ENCODE measurements around the gene OSBPL9. TPM values are rescaled to one million over a fixed set of nuclear protein-coding genes. Genes with fewer than 3 reads are reported as not detected.
"Not testable (repeated sequence)": the region's sequence is repeated elsewhere in the genome, so short reads cannot be mapped to it uniquely, and the experiment has no call there.

The OSBPL9 gene
- total RNA-seq, 1 experiment from 2014 or later, result 188 TPM

GRCh38 chr1:51818487-51818886 is 201.6 kb downstream of the OSBPL9 start:
- H2AFZ ChIP-seq, result no peak overlapping the region
- no TSS peak for BruUV-seq (replicated peaks)
- no peaks in the 10 kb centered on the region for H3K4me1 ChIP-seq (replicated peaks; ENCODE audit: insufficient read depth)
- ChIA-PET POLR2A (ENCODE audit: unreplicated experiment) (no interaction called here), CTCF (no interaction called here)
- H3K79me2 ChIP-seq (ENCODE audit: low read depth), result no peaks in the 10 kb centered on the region
- no peak overlapping the region for H3K4me3 ChIP-seq
- TF ChIP-seq CTCF (conservative IDR thresholded peaks at IDR 0.05), result no peak
- TF ChIP-seq EZH2 (IDR thresholded peaks at IDR 0.05; ENCODE audit: low read depth), result no peak
- no peaks in the 10 kb centered on the region for H3K9me2 ChIP-seq (ENCODE audit: insufficient read depth)
- H3K4me2 ChIP-seq, result no peak overlapping the region
- no peaks in the 10 kb centered on the region; the same call in 1 of the 2 replicates for H3F3A ChIP-seq (ENCODE audit: insufficient read depth, low read depth)
- no peak for DNase-seq
- H4K20me1 ChIP-seq (ENCODE audit: insufficient read depth), result no peaks in the 10 kb centered on the region
- intact Hi-C loops (cut with micrococcal nuclease; ENCODE audit: unreplicated experiment), result no loop called here
- H3K9me3 ChIP-seq (ENCODE audit: insufficient read depth, low read depth), result no peaks in the 10 kb centered on the region
- peaks cover 60% of the 10 kb centered on the region for H3K36me3 ChIP-seq (ENCODE audit: low read depth)
- H3K27ac ChIP-seq, result no peak overlapping the region
- H3K27me3 ChIP-seq (ENCODE audit: insufficient read depth, low read depth), result no peaks in the 10 kb centered on the region

GRCh38 chr1:51819021-51819420 is 202.1 kb downstream of the OSBPL9 start:
- peaks cover 55% of the 10 kb centered on the region for H3K36me3 ChIP-seq (ENCODE audit: low read depth)

GRCh38 chr1:51819810-51820209 is 202.9 kb downstream of the OSBPL9 start:
- intact Hi-C loops (cut with micrococcal nuclease; ENCODE audit: unreplicated experiment), result no loop called here
- Histone ChIP-seq H3K4me3 (no peak overlapping the region), H3K79me2 (ENCODE audit: low read depth) (no peaks in the 10 kb centered on the region), H2AFZ (no peak overlapping the region), H3K27ac (no peak overlapping the region), H3F3A (ENCODE audit: insufficient read depth, low read depth) (no peaks in the 10 kb centered on the region; the same call in 1 of the 2 replicates), H3K9me3 (ENCODE audit: insufficient read depth, low read depth) (no peaks in the 10 kb centered on the region), H3K9me2 (ENCODE audit: insufficient read depth) (no peaks in the 10 kb centered on the region), H3K4me2 (no peak overlapping the region), H3K4me1 (replicated peaks; ENCODE audit: insufficient read depth) (no peaks in the 10 kb centered on the region), H3K36me3 (ENCODE audit: low read depth) (peaks cover 54% of the 10 kb centered on the region), H4K20me1 (ENCODE audit: insufficient read depth) (0 out of 2 replicates have a peak, but pooled peaks cover 6% of the 10 kb centered on the region), H3K27me3 (ENCODE audit: insufficient read depth, low read depth) (no peaks in the 10 kb centered on the region)
- no TSS peak for BruUV-seq (replicated peaks)
- ChIA-PET CTCF (no interaction called here), POLR2A (ENCODE audit: unreplicated experiment) (no interaction called here)
- DNase-seq, result no peak
- TF ChIP-seq EZH2 (IDR thresholded peaks at IDR 0.05; ENCODE audit: low read depth) (no peak), CTCF (conservative IDR thresholded peaks at IDR 0.05) (no peak)

More at GRCh38 chr1:51819021-51819420, 202.1 kb downstream of the OSBPL9 start:
- POLR2A ChIA-PET (ENCODE audit: unreplicated experiment); H4K20me1 ChIP-seq (ENCODE audit: insufficient read depth); H3K27ac ChIP-seq; intact Hi-C loops (cut with micrococcal nuclease; ENCODE audit: unreplicated experiment); H3K4me1 ChIP-seq (replicated peaks; ENCODE audit: insufficient read depth); CTCF ChIA-PET; H3K27me3 ChIP-seq (ENCODE audit: insufficient read depth, low read depth); H3K9me2 ChIP-seq (ENCODE audit: insufficient read depth); H3K4me2 ChIP-seq; H2AFZ ChIP-seq; DNase-seq; H3K79me2 ChIP-seq (ENCODE audit: low read depth); H3K4me3 ChIP-seq; H3K9me3 ChIP-seq (ENCODE audit: insufficient read depth, low read depth); BruUV-seq (replicated peaks); H3F3A ChIP-seq (ENCODE audit: insufficient read depth, low read depth): not testable (repeated sequence)

- ChIA-PET CTCF (no interaction called here), POLR2A (ENCODE audit: unreplicated experiment) (no interaction called here)
- no TSS peak for BruUV-seq (replicated peaks)
- Histone ChIP-seq H2AFZ (no peak overlapping the region), H3K27me3 (ENCODE audit: insufficient read depth, low read depth) (no peaks in the 10 kb centered on the region), H3K9me2 (ENCODE audit: insufficient read depth) (no peaks in the 10 kb centered on the region), H3K27ac (no peak overlapping the region), H3K9me3 (ENCODE audit: insufficient read depth, low read depth) (no peaks in the 10 kb centered on the region), H3F3A (ENCODE audit: insufficient read depth, low read depth) (peaks cover 16% of the 10 kb centered on the region; the same call in 1 of the 2 replicates), H3K79me2 (ENCODE audit: low read depth) (no peaks in the 10 kb centered on the region), H3K36me3 (ENCODE audit: low read depth) (peaks cover 37% of the 10 kb centered on the region), H3K4me3 (no peak overlapping the region), H3K4me1 (replicated peaks; ENCODE audit: insufficient read depth) (no peaks in the 10 kb centered on the region), H3K4me2 (no peak overlapping the region), H4K20me1 (ENCODE audit: insufficient read depth) (peaks cover 7% of the 10 kb centered on the region; the same call in 1 of the 2 replicates)
- DNase-seq, result no peak
- intact Hi-C loops (cut with micrococcal nuclease; ENCODE audit: unreplicated experiment), result no loop called here
- no peak for TF ChIP-seq EZH2 (IDR thresholded peaks at IDR 0.05; ENCODE audit: low read depth)
- no peak for TF ChIP-seq CTCF (conservative IDR thresholded peaks at IDR 0.05)
Measured at GRCh38 chr1:51829058-51829457, 212.2 kb downstream of the OSBPL9 start.
